B cell (primary cell): ENCODE measurements around the gene MORC1.

Source experiments
- CTCF ChIP-seq: fragments of 200-600 bp; IDR thresholded peaks from one replicate; pipeline ENCODE4 v1.8.0; 2022; ENCODE audit warnings: antibody characterized with exemption, mild to moderate bottlenecking
- EZH2 ChIP-seq: IDR thresholded peaks from 2 replicates; pipeline ENCODE4 v1.6.1; 2012; ENCODE audit warnings: borderline replicate concordance, low read depth, mild to moderate bottlenecking, moderate library complexity, low read length; ENCODE audit not compliant: insufficient read depth, poor library complexity, severe bottlenecking

DNA sequence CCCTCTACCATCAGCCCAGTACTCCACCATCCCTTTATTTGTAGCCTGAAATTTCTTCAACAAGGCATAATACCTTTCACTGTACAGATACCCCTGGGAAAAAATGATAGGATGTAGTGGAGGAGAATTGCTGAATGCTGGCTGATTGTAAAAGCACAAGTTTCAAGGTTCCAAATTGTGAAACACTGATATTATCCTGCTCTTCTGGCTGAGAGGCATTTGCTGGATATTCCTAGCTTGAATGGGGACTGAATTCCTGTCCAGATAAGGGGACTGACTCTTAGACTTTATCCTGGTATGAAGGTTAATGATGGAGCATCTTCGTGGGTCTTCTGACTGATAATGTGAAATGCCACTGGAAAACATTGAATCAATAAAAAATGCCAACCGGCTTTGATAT lies 9.6 kb upstream of the MORC1 start:
- no peak for TF ChIP-seq CTCF
- TF ChIP-seq EZH2 = no peak
